Calu3 (cell line): Measurements from ENCODE around the gene ZNF200. TPM values are rescaled to one million over a fixed set of nuclear protein-coding genes. Genes with fewer than 3 reads are reported as not detected.

Source experiments
- BruUV-seq: library from RNA; stranded (reverse); fragments of 400-500 nt; replicated peaks from 2 replicates; lab custom pipeline; 2021; lab: Mats Ljungman, UMichigan
- CTCF ChIA-PET: fragments of 300-600 bp; sonication (Branson Sonifier 250); formaldehyde crosslinking; loops from one replicate; lab custom pipeline; 2022; ENCODE audit warnings: antibody characterized with exemption; lab: Charles Lee
- DNase-seq: peaks from one replicate; pipeline ENCODE4 v3.0.0; 2022
- H3K27ac Mint-ChIP-seq: one replicate; pipeline ENCODE4 v1.8.0; 2022; ENCODE audit warnings: mixed read lengths; ENCODE audit not compliant: unreplicated experiment
- H3K27me3 Mint-ChIP-seq: one replicate; pipeline ENCODE4 v1.8.0; 2022; ENCODE audit warnings: mixed read lengths; ENCODE audit not compliant: unreplicated experiment
- H3K36me3 Mint-ChIP-seq: one replicate; pipeline ENCODE4 v1.8.0; 2022; ENCODE audit warnings: mild to moderate bottlenecking, moderate library complexity, mixed read lengths; ENCODE audit not compliant: insufficient read depth, unreplicated experiment
- H3K4me1 Mint-ChIP-seq: one replicate; pipeline ENCODE4 v1.8.0; 2022; ENCODE audit warnings: mild to moderate bottlenecking, low read depth, mixed read lengths; ENCODE audit not compliant: unreplicated experiment
- H3K4me3 Mint-ChIP-seq: one replicate; pipeline ENCODE4 v1.8.0; 2022; ENCODE audit warnings: mild to moderate bottlenecking, low read depth, moderate library complexity, mixed read lengths; ENCODE audit not compliant: unreplicated experiment
- H3K9me3 Mint-ChIP-seq: one replicate; pipeline ENCODE4 v1.8.0; 2022; ENCODE audit warnings: low read depth, mixed read lengths; ENCODE audit not compliant: unreplicated experiment
- intact Hi-C: fragments of 100-400 bp; cut with micrococcal nuclease; formaldehyde crosslinking; loops from one replicate; pipeline ENCODE4 v1.10.0; 2022; ENCODE audit not compliant: unreplicated experiment
- total RNA-seq: library from RNA; stranded (reverse); gene quantifications from 2 replicates; pipeline ENCODE4 v1.2.3, GENCODE V29; 2022
- TF ChIP-seq, protein P1 (sequence below): fragments of 200-600 bp; IDR thresholded peaks from one replicate; pipeline ENCODE4 v1.8.0; 2022; ENCODE audit warnings: antibody characterized with exemption; ENCODE audit not compliant: unreplicated experiment

ZNF200 gene
- total RNA-seq, 1 experiment from 2014 or later: 12.7 TPM

DNA sequence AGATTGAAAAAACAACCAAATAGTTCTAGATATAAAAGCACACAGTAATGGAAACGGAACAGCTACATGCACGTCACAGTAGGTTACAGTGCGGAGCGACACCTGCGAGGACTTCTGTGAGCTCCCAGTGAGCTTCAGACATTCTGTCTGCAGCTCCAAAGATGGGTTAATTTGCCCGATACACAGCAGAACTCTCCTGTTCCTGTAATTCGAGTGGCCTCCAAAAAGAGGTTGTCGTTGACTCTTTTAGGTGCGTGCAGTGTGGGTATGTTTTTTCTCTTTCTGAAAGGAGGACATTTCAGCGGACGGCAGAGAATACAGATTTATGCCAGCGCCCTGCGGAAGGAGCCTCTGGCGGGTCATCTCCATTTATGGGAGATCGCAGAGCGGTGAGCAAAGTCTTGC, 44.0 kb downstream of the ZNF200 start:
- Mint-ChIP-seq H3K36me3 (peaks cover 43% of the 10 kb centered on the region), H3K27me3 (peaks cover 70% of the 10 kb centered on the region), H3K4me3 (peak overlapping the region; percentile 54), H3K27ac (peak overlapping the region; percentile 46), H3K4me1 (peaks cover 25% of the 10 kb centered on the region), H3K9me3 (no peaks in the 10 kb centered on the region)
- no TSS peak for BruUV-seq
- TF ChIP-seq, protein P1, sequence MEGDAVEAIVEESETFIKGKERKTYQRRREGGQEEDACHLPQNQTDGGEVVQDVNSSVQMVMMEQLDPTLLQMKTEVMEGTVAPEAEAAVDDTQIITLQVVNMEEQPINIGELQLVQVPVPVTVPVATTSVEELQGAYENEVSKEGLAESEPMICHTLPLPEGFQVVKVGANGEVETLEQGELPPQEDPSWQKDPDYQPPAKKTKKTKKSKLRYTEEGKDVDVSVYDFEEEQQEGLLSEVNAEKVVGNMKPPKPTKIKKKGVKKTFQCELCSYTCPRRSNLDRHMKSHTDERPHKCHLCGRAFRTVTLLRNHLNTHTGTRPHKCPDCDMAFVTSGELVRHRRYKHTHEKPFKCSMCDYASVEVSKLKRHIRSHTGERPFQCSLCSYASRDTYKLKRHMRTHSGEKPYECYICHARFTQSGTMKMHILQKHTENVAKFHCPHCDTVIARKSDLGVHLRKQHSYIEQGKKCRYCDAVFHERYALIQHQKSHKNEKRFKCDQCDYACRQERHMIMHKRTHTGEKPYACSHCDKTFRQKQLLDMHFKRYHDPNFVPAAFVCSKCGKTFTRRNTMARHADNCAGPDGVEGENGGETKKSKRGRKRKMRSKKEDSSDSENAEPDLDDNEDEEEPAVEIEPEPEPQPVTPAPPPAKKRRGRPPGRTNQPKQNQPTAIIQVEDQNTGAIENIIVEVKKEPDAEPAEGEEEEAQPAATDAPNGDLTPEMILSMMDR: no peak
- intact Hi-C loops: no loop called here
- CTCF ChIA-PET: interaction anchor here (0.8 to 0.9 kb wide), 2 partner anchors 20 to 73 kb away, joined by 3 to 12 read pairs; no protein-coding TSS in a partner anchor
- DNase-seq: no peak

DNA sequence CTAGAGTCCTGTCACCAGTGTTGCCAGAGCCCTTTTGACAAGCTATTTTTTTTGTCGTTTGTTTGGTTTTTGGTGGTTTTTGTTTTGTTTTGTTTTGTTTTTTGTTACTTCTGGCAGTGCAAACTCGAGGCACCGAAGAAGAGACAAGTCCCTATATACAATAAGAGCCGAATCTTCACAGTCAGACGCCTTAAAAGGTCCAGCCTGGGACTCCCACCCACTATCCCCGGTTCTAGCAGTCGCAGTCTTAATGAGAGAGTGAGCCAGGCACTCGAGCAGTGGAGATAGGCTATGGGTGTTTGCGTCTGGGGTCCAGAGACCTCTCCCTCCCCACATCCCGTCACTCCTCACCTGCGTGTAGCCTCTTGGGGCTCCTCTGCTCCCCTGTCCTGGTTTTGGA, 45.1 kb downstream of the ZNF200 start:
- Mint-ChIP-seq H3K27ac (peak overlapping the region; percentile 92), H3K9me3 (no peaks in the 10 kb centered on the region), H3K36me3 (peaks cover 40% of the 10 kb centered on the region), H3K27me3 (peaks cover 66% of the 10 kb centered on the region), H3K4me3 (peak overlapping the region; percentile 84), H3K4me1 (peaks cover 25% of the 10 kb centered on the region)
- no TSS peak for BruUV-seq
- TF ChIP-seq, protein P1: no peak
- intact Hi-C loops: loop anchor here (10.0 kb wide), 1 partner anchor 315 kb away; the partner anchor contains the start of gene CLUAP1
- CTCF ChIA-PET: no interaction called here
- no peak for DNase-seq

DNA sequence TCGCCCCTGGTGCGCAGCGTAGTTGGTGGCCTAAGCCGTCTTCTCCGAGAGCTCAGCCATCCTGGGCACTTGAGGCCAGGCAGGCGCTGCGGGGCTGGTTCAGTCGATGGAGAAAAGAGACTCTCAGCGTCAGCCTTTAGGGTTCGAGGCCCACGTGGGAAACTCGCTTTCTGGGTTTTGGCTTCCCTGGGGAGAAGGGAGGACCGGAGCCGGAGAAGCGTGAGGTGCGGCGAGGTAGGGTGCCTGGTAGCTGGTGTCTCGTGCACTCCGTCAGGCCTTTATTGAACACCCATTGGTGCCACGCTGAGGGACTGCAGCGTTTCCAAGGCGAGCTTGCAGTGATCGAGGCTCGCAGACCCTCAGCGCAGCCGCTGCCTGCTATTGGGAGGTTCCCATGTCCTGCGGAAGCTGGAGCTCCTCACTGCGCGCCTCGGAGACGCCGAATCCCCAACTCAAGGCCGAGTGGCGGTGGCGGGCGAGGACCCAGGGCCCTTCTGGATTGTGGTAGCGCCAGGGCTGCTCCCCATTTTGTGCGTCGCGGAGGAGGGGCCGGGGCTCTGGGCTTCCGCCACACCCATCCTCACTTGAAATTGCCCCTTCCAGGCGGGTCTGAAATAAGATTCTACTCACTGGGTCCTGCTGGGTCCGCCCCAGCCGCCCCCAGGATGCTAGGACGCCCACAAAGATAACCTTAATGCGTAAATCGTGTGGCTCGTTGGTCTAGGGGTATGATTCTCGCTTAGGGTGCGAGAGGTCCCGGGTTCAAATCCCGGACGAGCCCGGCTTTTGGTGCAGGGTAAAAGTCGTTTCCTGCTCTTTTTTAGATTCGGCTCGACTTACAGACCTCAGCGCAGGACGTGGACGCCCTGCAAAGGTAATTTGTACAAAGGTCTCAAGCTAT, 45.8 kb downstream of the ZNF200 start:
- Mint-ChIP-seq H3K27me3 (peaks cover 63% of the 10 kb centered on the region), H3K4me3 (peak overlapping the region; percentile 84), H3K27ac (peak overlapping the region; percentile 92), H3K4me1 (peaks cover 28% of the 10 kb centered on the region), H3K9me3 (peaks cover under 1% of the 10 kb centered on the region), H3K36me3 (peaks cover 44% of the 10 kb centered on the region)
- no TSS peak for BruUV-seq
- intact Hi-C loops: loop anchor here (10.0 kb wide), 1 partner anchor 316 kb away; the partner anchor contains the start of gene CLUAP1
- TF ChIP-seq, protein P1: no peak
- DNase-seq: peak; percentile 78
- CTCF ChIA-PET: interaction anchor here (0.6 to 1.3 kb wide), 2 partner anchors 21 to 39 kb away, joined by 3 read pairs; no protein-coding TSS in a partner anchor

DNA sequence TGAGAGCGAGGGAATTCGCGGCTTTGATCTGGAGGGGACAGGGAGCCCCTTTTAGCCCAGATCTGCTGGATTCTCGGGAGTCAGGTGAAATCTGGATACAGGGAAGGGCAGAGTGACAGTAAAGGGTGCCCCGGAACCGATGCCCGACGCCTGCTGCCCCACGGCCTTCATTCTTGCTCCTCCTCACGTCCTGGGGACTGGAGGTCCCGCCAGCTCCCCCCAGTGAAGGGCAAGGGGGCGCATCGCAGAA, 46.4 kb downstream of the ZNF200 start:
- H3K27ac Mint-ChIP-seq: peak overlapping the region; percentile 95
- peaks cover 63% of the 10 kb centered on the region for H3K27me3 Mint-ChIP-seq
- CTCF ChIA-PET: interaction anchor here (0.6 to 1.3 kb wide), 2 partner anchors 21 to 39 kb away, joined by 3 read pairs; no protein-coding TSS in a partner anchor

More for the DNA sequence above, 46.4 kb downstream of the ZNF200 start:
- DNase-seq: no peak
- BruUV-seq: no TSS peak
- Mint-ChIP-seq H3K36me3 (peaks cover 50% of the 10 kb centered on the region), H3K4me1 (peaks cover 34% of the 10 kb centered on the region), H3K4me3 (peak overlapping the region; percentile 84), H3K9me3 (peaks cover 2% of the 10 kb centered on the region)
- TF ChIP-seq, protein P1: no peak
- intact Hi-C loops: loop anchor here (10.0 kb wide), 1 partner anchor 316 kb away; the partner anchor contains the start of gene CLUAP1
